HG02678 (cell line): ENCODE data around the gene EIF1.
"Not testable (repeated sequence)": the region's sequence is repeated elsewhere in the genome, so short reads cannot be mapped to it uniquely, and the experiment has no call there.

ENCODE experiments used
- ATAC-seq: cut with Tn5 transposase; IDR thresholded peaks from one replicate; pipeline ENCODE4 v1.9.1; 2021; ENCODE audit warnings: mild to moderate bottlenecking, moderate library complexity; ENCODE audit not compliant: unreplicated experiment

Gene EIF1

GRCh38 chr17:41655611-41656111 lies 33.0 kb upstream of the EIF1 start:
- no peak for ATAC-seq

- ATAC-seq, result no peak
Measured at GRCh38 chr17:41656249-41657023, 32.2 kb upstream of the EIF1 start.

GRCh38 chr17:41657176-41657754 lies 31.4 kb upstream of the EIF1 start:
- no peak for ATAC-seq

- no peak for ATAC-seq
Measured at GRCh38 chr17:41657936-41658335, 30.7 kb upstream of the EIF1 start.

GRCh38 chr17:41658846-41659245 lies 29.8 kb upstream of the EIF1 start:
- no peak for ATAC-seq

GRCh38 chr17:41659427-41660212 lies 29.1 kb upstream of the EIF1 start:
- ATAC-seq, result no peak

GRCh38 chr17:41660221-41660711 lies 28.4 kb upstream of the EIF1 start:
- no peak for ATAC-seq

- ATAC-seq, result no peak
Measured at GRCh38 chr17:41663451-41664171, 25.1 kb upstream of the EIF1 start.

GRCh38 chr17:41664172-41664457 lies 24.6 kb upstream of the EIF1 start:
- ATAC-seq, result no peak

GRCh38 chr17:41664587-41665565 lies 23.8 kb upstream of the EIF1 start:
- ATAC-seq, result no peak

- ATAC-seq, result peak; percentile 64
Measured at GRCh38 chr17:41665566-41666236, 23.0 kb upstream of the EIF1 start.

GRCh38 chr17:41666237-41666641 lies 22.4 kb upstream of the EIF1 start:
- peak; percentile 31 for ATAC-seq

GRCh38 chr17:41666708-41667279 lies 21.9 kb upstream of the EIF1 start:
- ATAC-seq, result peak; percentile 48

GRCh38 chr17:41667280-41668041 lies 21.2 kb upstream of the EIF1 start:
- no peak for ATAC-seq

- no peak for ATAC-seq
Measured at GRCh38 chr17:41672153-41672552, 16.5 kb upstream of the EIF1 start.

GRCh38 chr17:41675157-41676057 lies 13.3 kb upstream of the EIF1 start:
- ATAC-seq, result not testable (repeated sequence)

- no peak for ATAC-seq
Measured at GRCh38 chr17:41676058-41676419, 12.6 kb upstream of the EIF1 start.
